ENCODE data around the gene TANC1. TPM values are rescaled to one million over a fixed set of nuclear protein-coding genes. Genes with fewer than 3 reads are reported as not detected.

The TANC1 gene
- total RNA-seq, 4 donors from 2014 or later = 34.5 to 125 (median 47.0) TPM

- Histone ChIP-seq H3K9me3 (no peaks in the 10 kb centered on the region), H3K4me3 (no peak overlapping the region), H3K27me3 (no peaks in the 10 kb centered on the region), H3K4me1 (peaks cover 9 to 41% (median 13%) of the 10 kb centered on the region in 4 donors), H3K36me3 (no peaks in the 10 kb centered on the region), H3K27ac (no peak overlapping the region)
- 87 to 96% methylated on average over 3 to 13 of the region's 13 CpGs for WGBS, 2 donors (ENCODE audit: low coverage in 1 of 2)
- no peak for TF ChIP-seq POLR2A (IDR thresholded peaks at IDR 0.05)
- TF ChIP-seq EP300 (IDR thresholded peaks at IDR 0.05; ENCODE audit: low read depth) = no peak
- TF ChIP-seq, protein P1, sequence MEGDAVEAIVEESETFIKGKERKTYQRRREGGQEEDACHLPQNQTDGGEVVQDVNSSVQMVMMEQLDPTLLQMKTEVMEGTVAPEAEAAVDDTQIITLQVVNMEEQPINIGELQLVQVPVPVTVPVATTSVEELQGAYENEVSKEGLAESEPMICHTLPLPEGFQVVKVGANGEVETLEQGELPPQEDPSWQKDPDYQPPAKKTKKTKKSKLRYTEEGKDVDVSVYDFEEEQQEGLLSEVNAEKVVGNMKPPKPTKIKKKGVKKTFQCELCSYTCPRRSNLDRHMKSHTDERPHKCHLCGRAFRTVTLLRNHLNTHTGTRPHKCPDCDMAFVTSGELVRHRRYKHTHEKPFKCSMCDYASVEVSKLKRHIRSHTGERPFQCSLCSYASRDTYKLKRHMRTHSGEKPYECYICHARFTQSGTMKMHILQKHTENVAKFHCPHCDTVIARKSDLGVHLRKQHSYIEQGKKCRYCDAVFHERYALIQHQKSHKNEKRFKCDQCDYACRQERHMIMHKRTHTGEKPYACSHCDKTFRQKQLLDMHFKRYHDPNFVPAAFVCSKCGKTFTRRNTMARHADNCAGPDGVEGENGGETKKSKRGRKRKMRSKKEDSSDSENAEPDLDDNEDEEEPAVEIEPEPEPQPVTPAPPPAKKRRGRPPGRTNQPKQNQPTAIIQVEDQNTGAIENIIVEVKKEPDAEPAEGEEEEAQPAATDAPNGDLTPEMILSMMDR (IDR thresholded peaks at IDR 0.05) = no peak
- no peak for TF ChIP-seq POLR2AphosphoS5 (IDR thresholded peaks at IDR 0.05)
- DNase-seq = no peak
- intact Hi-C loops (cut with DNase I; ENCODE audit: low total_unique reads) = no loop called here
- in situ Hi-C loops (cut with MboI; ENCODE audit: low pct_ligation_motif_present in 1 of 4, low pct_unique_long_range_greater_than_20kb in 1 of 4, low sequenced_read_pairs in 3 of 4) = no loop called here
These were observed 73.8 kb downstream of the TANC1 start for GRCh38 chr2:159042115-159042850.

DNA sequence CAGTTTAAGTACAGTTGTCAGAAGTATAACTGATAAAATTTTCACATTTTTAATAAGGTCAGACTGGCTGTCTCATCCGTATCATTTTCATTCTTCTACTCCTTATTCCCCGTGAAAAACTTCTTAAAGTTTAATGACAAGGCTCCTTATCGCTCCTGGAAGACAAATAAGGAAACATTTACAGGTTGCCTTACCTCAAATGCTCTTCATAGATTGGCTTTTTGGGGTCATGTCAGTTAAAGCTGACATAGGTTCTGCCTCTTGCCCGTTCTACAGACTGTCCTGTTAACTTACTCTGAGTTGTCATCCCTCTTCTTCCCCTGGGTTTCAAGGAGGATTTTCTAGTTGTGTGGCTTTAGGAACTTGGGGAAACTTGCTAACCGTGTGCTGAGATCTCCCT is 75.3 kb downstream of the TANC1 start:
- intact Hi-C loops (cut with DNase I; ENCODE audit: low total_unique reads) = no loop called here
- Histone ChIP-seq H3K4me3 (no peak overlapping the region), H3K27ac (no peak overlapping the region), H3K9me3 (no peaks in the 10 kb centered on the region), H3K4me1 (peaks cover 9 to 45% (median 13%) of the 10 kb centered on the region in 4 donors), H3K27me3 (no peaks in the 10 kb centered on the region), H3K36me3 (no peaks in the 10 kb centered on the region)
- TF ChIP-seq POLR2A (IDR thresholded peaks at IDR 0.05) (no peak), POLR2AphosphoS5 (IDR thresholded peaks at IDR 0.05) (no peak), EP300 (IDR thresholded peaks at IDR 0.05; ENCODE audit: low read depth) (no peak)
- TF ChIP-seq, protein P1 (IDR thresholded peaks at IDR 0.05) = no peak
- in situ Hi-C loops (cut with MboI; ENCODE audit: low pct_ligation_motif_present in 1 of 4, low pct_unique_long_range_greater_than_20kb in 1 of 4, low sequenced_read_pairs in 3 of 4) = no loop called here
- no peak for DNase-seq
- 64 to 74% methylated on average over 5 of the region's 5 CpGs for WGBS, 2 donors (ENCODE audit: low coverage in 1 of 2)

- no peak overlapping the region for H3K27ac ChIP-seq
- DNase-seq = peak; percentile 35
- in situ Hi-C loops (cut with MboI; ENCODE audit: low pct_ligation_motif_present in 1 of 4, low pct_unique_long_range_greater_than_20kb in 1 of 4, low sequenced_read_pairs in 3 of 4) = no loop called here
These were observed 76.4 kb downstream of the TANC1 start for GRCh38 chr2:159044804-159045286.

More at GRCh38 chr2:159044804-159045286, 76.4 kb downstream of the TANC1 start:
- Histone ChIP-seq H3K9me3 (no peaks in the 10 kb centered on the region), H3K36me3 (no peaks in the 10 kb centered on the region), H3K4me3 (no peak overlapping the region), H3K27me3 (no peaks in the 10 kb centered on the region), H3K4me1 (peaks cover 9 to 45% (median 15%) of the 10 kb centered on the region in 4 donors)
- intact Hi-C loops (cut with DNase I; ENCODE audit: low total_unique reads) = no loop called here
- TF ChIP-seq POLR2AphosphoS5 (IDR thresholded peaks at IDR 0.05) = no peak
- no peak for TF ChIP-seq POLR2A (IDR thresholded peaks at IDR 0.05)
- no peak for TF ChIP-seq EP300 (IDR thresholded peaks at IDR 0.05; ENCODE audit: low read depth)
- TF ChIP-seq, protein P1 (IDR thresholded peaks at IDR 0.05) = no peak
- 66% methylated on average over 4 of the region's 4 CpGs; no CpG with 5 or more reads in 1 of the 2 donors for WGBS, 2 donors (ENCODE audit: low coverage in 1 of 2)

Measured in transverse colon (tissue), 4 donors.